Keratinocyte (primary cell): ENCODE measurements around the gene ARHGAP32. TPM values are rescaled to one million over a fixed set of nuclear protein-coding genes. Genes with fewer than 3 reads are reported as not detected.

ENCODE experiments used
- DNase-seq: peaks from one replicate; pipeline ENCODE4 v3.0.0-alpha.2; 2011; ENCODE audit warnings: low read depth, missing footprints, low spot score
- FAIRE-seq: peaks from 2 replicates; lab custom pipeline; 2011; peaks lifted over from hg19 to GRCh38; lab: Jason Lieb, UNC
- H2AFZ ChIP-seq: 2 replicates; pipeline ENCODE4 v1.6.0; 2012; ENCODE audit warnings: low read length, control low read depth, inconsistent platforms; ENCODE audit not compliant: control insufficient read depth
- H3K27ac ChIP-seq: 2 replicates; pipeline ENCODE4 v1.5.1; 2011; ENCODE audit warnings: low read length; ENCODE audit not compliant: control insufficient read depth, insufficient read depth
- H3K27me3 ChIP-seq: 3 replicates; pipeline ENCODE4 v1.6.0; 2011; ENCODE audit warnings: low read length; ENCODE audit not compliant: control insufficient read depth, insufficient read depth; ENCODE audit errors: extremely low read depth
- H3K36me3 ChIP-seq, 2 experiments: 2 replicates in 1 of 2; 3 replicates in 1 of 2; pipeline ENCODE4 v1.5.1; 2011; ENCODE audit warnings: low read length in 2 of 2, mild to moderate bottlenecking in 1 of 2; ENCODE audit not compliant: control insufficient read depth in 2 of 2, insufficient read depth in 2 of 2; ENCODE audit errors: extremely low read depth in 1 of 2
- H3K4me1 ChIP-seq: 3 replicates; pipeline ENCODE4 v1.5.1; 2011; ENCODE audit warnings: low read length; ENCODE audit not compliant: control insufficient read depth, insufficient read depth; ENCODE audit errors: extremely low read depth
- H3K4me2 ChIP-seq: 3 replicates; pipeline ENCODE4 v1.6.0; 2011; ENCODE audit warnings: low read depth, low read length; ENCODE audit not compliant: control insufficient read depth, insufficient read depth; ENCODE audit errors: extremely low read depth
- H3K4me3 ChIP-seq, 3 experiments: fragments of 200-600 bp in 1 of 3; sonication (generic) in 1 of 3; 2 replicates in 2 of 3; 3 replicates in 1 of 3; pipeline ENCODE4 v1.5.1; 2011 to 2016; ENCODE audit warnings: low read length in 3 of 3, mild to moderate bottlenecking in 3 of 3, control low read depth in 2 of 3, inconsistent platforms in 1 of 3, low read depth in 1 of 3, mixed read lengths in 1 of 3, mixed run types in 1 of 3, moderate library complexity in 1 of 3; ENCODE audit not compliant: control insufficient read depth in 2 of 3, insufficient read depth in 2 of 3; ENCODE audit errors: extremely low read depth in 1 of 3
- H3K79me2 ChIP-seq: 2 replicates; pipeline ENCODE4 v1.6.0; 2012; ENCODE audit warnings: low read length; ENCODE audit not compliant: control insufficient read depth, insufficient read depth
- H3K9ac ChIP-seq: 3 replicates; pipeline ENCODE4 v1.6.0; 2011; ENCODE audit warnings: low read length; ENCODE audit not compliant: control insufficient read depth, insufficient read depth; ENCODE audit errors: extremely low read depth
- H3K9me1 ChIP-seq: 3 replicates; pipeline ENCODE4 v1.6.0; 2011; ENCODE audit warnings: low read length; ENCODE audit not compliant: control insufficient read depth, insufficient read depth; ENCODE audit errors: extremely low read depth
- H3K9me3 ChIP-seq: 2 replicates; pipeline ENCODE4 v1.5.1; 2012; ENCODE audit warnings: low read depth, low read length; ENCODE audit not compliant: control insufficient read depth
- H4K20me1 ChIP-seq: 3 replicates; pipeline ENCODE4 v1.6.0; 2011; ENCODE audit warnings: low read length; ENCODE audit not compliant: control insufficient read depth, insufficient read depth; ENCODE audit errors: extremely low read depth
- EZH2 ChIP-seq: IDR thresholded peaks from one replicate; pipeline ENCODE4 v1.6.1; 2012; ENCODE audit warnings: inconsistent platforms, mild to moderate bottlenecking, low read length, moderate library complexity
- dilution Hi-C: fragments of 300-500 bp; cut with MboI; formaldehyde crosslinking; loops from one replicate; pipeline ENCODE4 v1.7.0; 2020; ENCODE audit warnings: low sequenced_read_pairs; ENCODE audit not compliant: extremely low pct_ligation_motif_present
- polyA plus RNA-seq, 5 experiments: library from polyadenylated mRNA; depleted of rRNA in 3 of 5; stranded (reverse) in 3 of 5; stranded (forward) in 1 of 5; unstranded in 1 of 5; fragments of >200 nt; gene quantifications; 1 replicate in 1 of 5; 2 replicates in 3 of 5; 3 replicates in 1 of 5; pipeline versions ENCODE4 v1.2.1 to v1.2.3, GENCODE V29; 2011 to 2012; ENCODE audit warnings: missing spikeins in 2 of 5, low read depth in 1 of 5, low replicate concordance in 1 of 5
- TF ChIP-seq, protein P1 (sequence below), 3 experiments: IDR thresholded peaks in 1 of 3; conservative IDR thresholded peaks in 1 of 3; optimal IDR thresholded peaks in 1 of 3; 2 replicates in 2 of 3; 3 replicates in 1 of 3; pipeline versions ENCODE3 to v1.5.1; 2011; ENCODE audit warnings: low read length in 3 of 3, mild to moderate bottlenecking in 3 of 3, moderate library complexity in 2 of 3, control low read depth in 1 of 3, inconsistent platforms in 1 of 3; ENCODE audit not compliant: insufficient read depth in 2 of 3; ENCODE audit errors: extremely low read depth in 1 of 3

ARHGAP32 gene
- polyA plus RNA-seq, 1 donor (not counting 4 experiments of a cell fraction or from before 2014, with no cell fraction given), result 10.8 TPM

DNA sequence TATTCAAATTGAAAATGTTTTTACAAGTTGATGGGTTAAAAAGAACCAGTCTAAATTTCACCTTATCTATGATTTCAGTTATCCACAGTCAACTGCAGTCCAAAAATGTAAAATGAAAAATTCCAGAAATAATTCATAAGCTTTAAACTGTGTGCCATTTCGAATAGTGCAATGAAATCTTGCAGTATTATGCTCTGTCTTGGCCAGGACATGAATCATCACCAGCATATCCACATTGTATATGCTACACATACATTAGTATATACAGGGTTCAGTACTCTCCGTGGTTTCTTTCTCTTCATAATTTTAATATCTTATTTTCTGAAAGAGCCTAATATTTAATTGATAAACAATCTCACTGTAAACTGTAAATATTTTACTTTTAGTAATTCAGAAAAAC is 45.9 kb downstream of the ARHGAP32 start:
- Histone ChIP-seq H3K27ac (peak overlapping the region; percentile 40), H3K4me1 (peaks cover 44% of the 10 kb centered on the region), H3K9me3 (no peaks in the 10 kb centered on the region), H2AFZ (no peak overlapping the region), H3K36me3 (no peaks in the 10 kb centered on the region), H3K9me1 (no peaks in the 10 kb centered on the region), H3K4me3 (no peak overlapping the region), H3K79me2 (peaks cover 49% of the 10 kb centered on the region), H3K9ac (no peak overlapping the region), H3K27me3 (no peaks in the 10 kb centered on the region), H4K20me1 (no peaks in the 10 kb centered on the region), H3K4me2 (peak overlapping the region; percentile 3)
- FAIRE-seq (peak; percentile 65), DNase-seq (no peak)
- dilution Hi-C loops, result no loop called here
- TF ChIP-seq EZH2, result no peak
- TF ChIP-seq, protein P1, sequence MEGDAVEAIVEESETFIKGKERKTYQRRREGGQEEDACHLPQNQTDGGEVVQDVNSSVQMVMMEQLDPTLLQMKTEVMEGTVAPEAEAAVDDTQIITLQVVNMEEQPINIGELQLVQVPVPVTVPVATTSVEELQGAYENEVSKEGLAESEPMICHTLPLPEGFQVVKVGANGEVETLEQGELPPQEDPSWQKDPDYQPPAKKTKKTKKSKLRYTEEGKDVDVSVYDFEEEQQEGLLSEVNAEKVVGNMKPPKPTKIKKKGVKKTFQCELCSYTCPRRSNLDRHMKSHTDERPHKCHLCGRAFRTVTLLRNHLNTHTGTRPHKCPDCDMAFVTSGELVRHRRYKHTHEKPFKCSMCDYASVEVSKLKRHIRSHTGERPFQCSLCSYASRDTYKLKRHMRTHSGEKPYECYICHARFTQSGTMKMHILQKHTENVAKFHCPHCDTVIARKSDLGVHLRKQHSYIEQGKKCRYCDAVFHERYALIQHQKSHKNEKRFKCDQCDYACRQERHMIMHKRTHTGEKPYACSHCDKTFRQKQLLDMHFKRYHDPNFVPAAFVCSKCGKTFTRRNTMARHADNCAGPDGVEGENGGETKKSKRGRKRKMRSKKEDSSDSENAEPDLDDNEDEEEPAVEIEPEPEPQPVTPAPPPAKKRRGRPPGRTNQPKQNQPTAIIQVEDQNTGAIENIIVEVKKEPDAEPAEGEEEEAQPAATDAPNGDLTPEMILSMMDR (optimal IDR thresholded peaks at IDR 0.05 in 1 of 3, IDR thresholded peaks at IDR 0.05 in 1 of 3, conservative IDR thresholded peaks at IDR 0.05 in 1 of 3; ENCODE audit: extremely low read depth in 1 of 3, insufficient read depth in 2 of 3, low read length in 3 of 3), result no peak

DNA sequence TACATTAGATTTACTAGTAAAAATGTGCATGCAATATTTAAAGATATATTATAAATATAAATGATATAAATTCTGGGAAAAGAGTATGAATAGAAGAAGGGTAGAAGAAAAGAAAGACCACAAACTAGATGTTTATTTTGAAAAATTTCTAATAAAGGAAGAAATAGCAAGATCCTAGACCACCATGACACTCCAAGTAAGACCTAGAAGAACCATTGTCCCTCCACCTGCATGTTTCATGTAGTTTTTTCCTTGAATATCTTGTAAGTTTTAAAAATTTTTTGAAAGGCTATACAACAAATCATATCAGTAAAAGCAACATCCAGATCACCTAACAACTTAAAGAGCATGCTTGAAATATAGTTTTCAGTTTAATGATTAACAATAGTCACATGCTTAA is 46.8 kb downstream of the ARHGAP32 start:
- Histone ChIP-seq H3K4me3 (no peak overlapping the region), H2AFZ (no peak overlapping the region), H3K9me1 (no peaks in the 10 kb centered on the region), H3K27ac (no peak overlapping the region), H3K9me3 (no peaks in the 10 kb centered on the region), H3K4me2 (no peak overlapping the region), H3K79me2 (peaks cover 51% of the 10 kb centered on the region), H3K36me3 (no peaks in the 10 kb centered on the region), H3K4me1 (peaks cover 44% of the 10 kb centered on the region), H3K9ac (no peak overlapping the region), H4K20me1 (no peaks in the 10 kb centered on the region), H3K27me3 (no peaks in the 10 kb centered on the region)
- FAIRE-seq (peak; percentile 62), DNase-seq (no peak)
- dilution Hi-C loops, result no loop called here
- TF ChIP-seq EZH2, result no peak
- TF ChIP-seq, protein P1 (optimal IDR thresholded peaks at IDR 0.05 in 1 of 3, IDR thresholded peaks at IDR 0.05 in 1 of 3, conservative IDR thresholded peaks at IDR 0.05 in 1 of 3; ENCODE audit: extremely low read depth in 1 of 3, insufficient read depth in 2 of 3, low read length in 3 of 3), result no peak
